PC-9 (cell line): ENCODE measurements around the gene LEFTY1. TPM values are rescaled to one million over a fixed set of nuclear protein-coding genes. Genes with fewer than 3 reads are reported as not detected.

Source experiments
- BruUV-seq: library from RNA; stranded (reverse); fragments of 400-500 nt; replicated peaks from 2 replicates; lab custom pipeline; 2021; lab: Mats Ljungman, UMichigan
- CTCF ChIA-PET: fragments of 300-600 bp; sonication (Branson Sonifier 250); formaldehyde crosslinking; loops from one replicate; lab custom pipeline; 2022; ENCODE audit warnings: antibody characterized with exemption; lab: Charles Lee
- POLR2A ChIA-PET: fragments of 300-600 bp; sonication (Branson Sonifier 250); formaldehyde crosslinking; loops from one replicate; lab custom pipeline; 2022; ENCODE audit warnings: antibody characterized with exemption; ENCODE audit not compliant: unreplicated experiment; lab: Charles Lee
- DNase-seq, 2 experiments: peaks; one replicate each; pipeline versions ENCODE4 v3.0.0 to v3.0.0-alpha.2; 2015 to 2022; ENCODE audit warnings: mixed read lengths in 1 of 2
- H2AFZ ChIP-seq: fragments of 200-600 bp; sonication (generic); 2 replicates; pipeline ENCODE4 v1.8.1; 2017; ENCODE audit warnings: antibody characterized with exemption
- H3F3A ChIP-seq: fragments of 200-600 bp; sonication (generic); 2 replicates; pipeline ENCODE4 v1.8.1; 2017; ENCODE audit warnings: antibody characterized with exemption, mild to moderate bottlenecking, low read depth; ENCODE audit not compliant: insufficient read depth
- H3K27ac ChIP-seq: fragments of 200-600 bp; sonication (generic); 2 replicates; pipeline ENCODE4 v1.6.1; 2016; ENCODE audit warnings: mixed run types
- H3K27me3 ChIP-seq: fragments of 200-600 bp; sonication (generic); 2 replicates; pipeline ENCODE4 v1.6.1; 2016; ENCODE audit warnings: low read depth, mixed run types; ENCODE audit not compliant: insufficient read depth
- H3K36me3 ChIP-seq: fragments of 200-600 bp; sonication (generic); 2 replicates; pipeline ENCODE4 v1.6.1; 2016; ENCODE audit warnings: low read depth, mixed run types
- H3K4me1 ChIP-seq: fragments of 200-600 bp; sonication (generic); replicated peaks from 2 replicates; pipeline ENCODE4 v1.6.1; 2016; ENCODE audit warnings: mixed run types; ENCODE audit not compliant: insufficient read depth
- H3K4me2 ChIP-seq: fragments of 200-600 bp; sonication (generic); 2 replicates; pipeline ENCODE4 v1.6.1; 2017; ENCODE audit warnings: mixed run types
- H3K4me3 ChIP-seq: fragments of 200-600 bp; sonication (generic); 2 replicates; pipeline ENCODE4 v1.6.1; 2016; ENCODE audit warnings: mixed run types
- H3K79me2 ChIP-seq: fragments of 200-600 bp; sonication (generic); 2 replicates; pipeline ENCODE4 v1.6.1; 2017; ENCODE audit warnings: low read depth, mixed run types
- H3K9me2 ChIP-seq: fragments of 200-600 bp; sonication (generic); 2 replicates; pipeline ENCODE4 v1.8.1; 2017; ENCODE audit warnings: mild to moderate bottlenecking; ENCODE audit not compliant: insufficient read depth
- H3K9me3 ChIP-seq: fragments of 200-600 bp; sonication (generic); 2 replicates; pipeline ENCODE4 v1.8.1; 2016; ENCODE audit warnings: low read depth; ENCODE audit not compliant: insufficient read depth
- H4K20me1 ChIP-seq: fragments of 200-600 bp; sonication (generic); 2 replicates; pipeline ENCODE4 v1.8.1; 2017; ENCODE audit not compliant: insufficient read depth
- CTCF ChIP-seq: fragments of 200-600 bp; sonication (generic); conservative IDR thresholded peaks from 2 replicates; pipeline ENCODE4 v1.6.1; 2017; ENCODE audit warnings: mixed run types, antibody characterized with exemption, mild to moderate bottlenecking, moderate library complexity
- EZH2 ChIP-seq: fragments of 200-600 bp; sonication (generic); IDR thresholded peaks from 2 replicates; pipeline ENCODE4 v1.8.0; 2017; ENCODE audit warnings: antibody characterized with exemption, low read depth
- intact Hi-C: fragments of 100-400 bp; cut with micrococcal nuclease; formaldehyde crosslinking; loops from one replicate; pipeline ENCODE4 v1.10.0; 2022; ENCODE audit not compliant: unreplicated experiment
- total RNA-seq: library from RNA; stranded (reverse); gene quantifications from 2 replicates; pipeline ENCODE4 v1.2.3, GENCODE V29; 2021

LEFTY1 gene
- total RNA-seq, 1 experiment from 2014 or later, result not detected

GRCh38 chr1:225897595-225898514, 8.9 kb upstream of the LEFTY1 start:
- ChIA-PET CTCF (no interaction called here), POLR2A (interaction anchor here (0.5 to 0.9 kb wide), 3 partner anchors 15 to 190 kb away, joined by 4 to 7 read pairs (median 6); no protein-coding TSS in a partner anchor)
- H3K27me3 ChIP-seq, result no peaks in the 10 kb centered on the region
- DNase-seq, result peak in 1 of 2 experiments; percentile 39
- no peaks in the 10 kb centered on the region for H3K9me2 ChIP-seq
- H3K4me2 ChIP-seq, result peak overlapping the region; percentile 48
- H4K20me1 ChIP-seq, result no peaks in the 10 kb centered on the region
- intact Hi-C loops, result no loop called here
- peak overlapping the region; percentile 11; the same call in 1 of the 2 replicates for H2AFZ ChIP-seq
- peak overlapping the region; percentile 13 for H3K27ac ChIP-seq
- no peaks in the 10 kb centered on the region for H3K36me3 ChIP-seq
- TF ChIP-seq CTCF (no peak), EZH2 (no peak)
- H3F3A ChIP-seq, result peaks cover 18% of the 10 kb centered on the region; the same call in 1 of the 2 replicates
- no TSS peak for BruUV-seq
- peaks cover 19% of the 10 kb centered on the region for H3K4me1 ChIP-seq
- H3K9me3 ChIP-seq, result no peaks in the 10 kb centered on the region
- no peaks in the 10 kb centered on the region for H3K79me2 ChIP-seq
- H3K4me3 ChIP-seq, result no peak overlapping the region

- H3K27ac ChIP-seq, result peak overlapping the region; percentile 13
Measured at GRCh38 chr1:225896937-225897549, 8.1 kb upstream of the LEFTY1 start.

More at GRCh38 chr1:225896937-225897549, 8.1 kb upstream of the LEFTY1 start:
- no TSS peak for BruUV-seq
- no peak overlapping the region for H3K4me3 ChIP-seq
- intact Hi-C loops, result no loop called here
- no peaks in the 10 kb centered on the region for H3K9me2 ChIP-seq
- no peak for TF ChIP-seq CTCF
- TF ChIP-seq EZH2, result no peak
- POLR2A ChIA-PET, result interaction anchor here (0.5 to 0.9 kb wide), 2 partner anchors 14 to 191 kb away, joined by 4 to 7 read pairs; no protein-coding TSS in a partner anchor
- peak; percentile 47 to 76 for DNase-seq
- no peaks in the 10 kb centered on the region for H3K79me2 ChIP-seq
- H3F3A ChIP-seq, result peaks cover 18% of the 10 kb centered on the region; the same call in 1 of the 2 replicates
- H4K20me1 ChIP-seq, result no peaks in the 10 kb centered on the region
- H3K4me2 ChIP-seq, result peak overlapping the region; percentile 48
- CTCF ChIA-PET, result no interaction called here
- H3K4me1 ChIP-seq, result peaks cover 19% of the 10 kb centered on the region
- peak overlapping the region; percentile 11; the same call in 1 of the 2 replicates for H2AFZ ChIP-seq
- H3K9me3 ChIP-seq, result no peaks in the 10 kb centered on the region
- H3K27me3 ChIP-seq, result no peaks in the 10 kb centered on the region
- H3K36me3 ChIP-seq, result no peaks in the 10 kb centered on the region
